GM10248 (cell line): ENCODE results near the gene PTK7.

Source experiments
- CTCF ChIA-PET: fragments of 300-600 bp; sonication (Branson Sonifier 250); formaldehyde crosslinking; extraction: SDS; loops from one replicate; lab custom pipeline; 2021; ENCODE audit warnings: antibody characterized with exemption; lab: Yijun Ruan, JAX
- POLR2A ChIA-PET: fragments of 350-650 bp; sonication (Branson Sonifier 250); formaldehyde crosslinking; extraction: SDS; loops from one replicate; lab custom pipeline; 2020; ENCODE audit warnings: antibody characterized with exemption; lab: Yijun Ruan, JAX
- DNase-seq: peaks from one replicate; pipeline ENCODE4 v3.0.0; 2012; ENCODE audit errors: extremely low spot score
- CTCF ChIP-seq: IDR thresholded peaks from 2 replicates; pipeline ENCODE4 v1.5.1; 2012; ENCODE audit warnings: mild to moderate bottlenecking, low read depth; ENCODE audit errors: extremely low read depth, missing control alignments, control extremely low read depth

PTK7 gene

DNA sequence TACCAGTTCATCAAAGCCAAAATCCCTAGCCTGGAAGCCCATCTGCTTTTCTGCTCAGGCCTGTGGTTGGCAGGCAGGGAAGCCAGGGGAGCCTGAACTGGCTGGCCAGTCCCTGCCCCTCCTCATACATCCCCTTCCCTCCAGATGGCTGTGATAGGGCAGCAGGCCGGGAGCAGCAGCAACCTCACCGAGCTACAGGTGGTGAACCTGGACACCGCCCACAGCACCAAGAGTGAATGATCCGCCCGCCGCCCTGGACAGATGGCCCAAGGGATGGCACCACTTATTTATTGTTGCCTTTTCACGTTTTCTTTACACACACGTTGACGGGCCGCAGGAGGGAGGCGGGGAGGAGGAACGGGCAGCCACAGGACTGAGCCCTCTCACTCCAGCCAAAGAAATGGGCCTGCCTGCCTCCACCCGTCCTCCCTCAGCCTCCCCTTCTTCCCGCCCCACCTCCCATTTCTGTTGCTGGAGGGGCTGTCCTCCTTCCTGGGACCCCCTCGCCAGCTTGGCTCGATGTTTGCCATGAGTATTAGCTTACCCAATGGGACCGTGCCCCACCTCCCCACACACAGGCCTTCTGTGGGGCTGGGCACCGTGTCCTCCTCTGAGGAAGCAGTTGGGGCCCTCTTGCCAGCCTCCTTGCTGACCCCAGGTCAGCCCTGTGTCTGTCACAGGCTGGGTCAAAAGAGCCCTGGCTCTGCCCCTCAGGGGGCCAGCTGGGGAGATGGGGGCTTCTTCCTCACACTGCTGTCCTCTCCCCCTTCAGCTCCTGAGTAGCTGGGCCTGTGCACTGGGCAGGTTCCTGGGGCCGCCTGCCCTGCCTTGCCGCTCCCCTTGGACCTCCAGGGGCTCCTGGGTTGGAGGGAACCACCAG, 103.1 kb downstream of the PTK7 start:
- no peak for TF ChIP-seq CTCF
- POLR2A ChIA-PET, result interaction anchor here (0.6 kb wide), 1 partner anchor 410 kb away, joined by 7 read pairs; no protein-coding TSS in a partner anchor
- DNase-seq, result no peak
- CTCF ChIA-PET, result no interaction called here

- CTCF ChIA-PET, result interaction anchor here (0.8 kb wide), 2 partner anchors 9 to 36 kb away, joined by 3 to 4 read pairs; no protein-coding TSS in a partner anchor
- DNase-seq, result no peak
- POLR2A ChIA-PET, result interaction anchor here (0.6 kb wide), 2 partner anchors 264 to 411 kb away, joined by 5 to 7 read pairs; no protein-coding TSS in a partner anchor
- no peak for TF ChIP-seq CTCF
These were observed 103.9 kb downstream of the PTK7 start for GRCh38 chr6:43180058-43180457.

DNA sequence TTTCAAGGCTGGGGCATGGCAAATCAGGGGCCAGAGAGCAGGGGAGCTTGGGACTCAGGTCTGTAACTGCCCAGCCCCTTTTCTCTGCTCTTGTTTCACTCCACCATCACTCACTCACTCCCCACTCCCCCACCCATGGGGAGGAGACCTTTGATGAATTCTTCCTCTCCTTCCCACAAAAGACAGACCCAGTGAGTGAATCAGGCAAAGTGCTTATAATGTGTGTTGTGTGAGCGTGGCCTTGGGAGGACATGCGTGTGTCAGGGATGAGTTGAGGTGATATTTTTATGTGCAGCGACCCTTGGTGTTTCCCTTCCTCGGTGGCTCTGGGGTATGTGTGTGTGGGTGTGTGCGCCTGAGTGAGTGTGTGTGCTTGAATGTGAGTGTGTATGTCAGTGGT, 104.9 kb downstream of the PTK7 start:
- DNase-seq, result no peak
- ChIA-PET CTCF (no interaction called here), POLR2A (interaction anchor here (0.6 kb wide), 1 partner anchor 185 kb away, joined by 3 read pairs; no protein-coding TSS in a partner anchor)
- no peak for TF ChIP-seq CTCF

DNA sequence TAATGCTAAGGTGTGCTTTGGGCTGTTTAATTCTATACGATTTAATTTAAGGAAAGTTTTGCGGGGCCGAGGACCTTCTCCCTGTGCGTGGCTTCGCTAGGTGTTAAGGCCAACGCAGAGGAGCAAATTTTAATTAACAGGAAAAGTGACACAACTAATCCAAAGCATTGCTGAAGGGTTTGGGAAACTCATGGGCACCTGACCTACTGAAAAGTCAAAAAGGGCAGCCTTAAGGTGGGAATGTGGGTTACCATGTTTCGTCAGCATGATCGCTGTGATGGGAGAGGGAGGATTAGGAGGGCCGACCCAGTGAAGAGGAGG, 105.5 kb downstream of the PTK7 start:
- TF ChIP-seq CTCF, result no peak
- DNase-seq, result no peak
- ChIA-PET CTCF (interaction anchor here (0.8 to 1.0 kb wide), 3 partner anchors 11 to 47 kb away, joined by 3 read pairs; partner anchors contain the start of genes DNPH1 and SRF), POLR2A (interaction anchor here (0.6 to 1.0 kb wide), 2 partner anchors 43 to 186 kb away, joined by 3 read pairs; no protein-coding TSS in a partner anchor)

DNA sequence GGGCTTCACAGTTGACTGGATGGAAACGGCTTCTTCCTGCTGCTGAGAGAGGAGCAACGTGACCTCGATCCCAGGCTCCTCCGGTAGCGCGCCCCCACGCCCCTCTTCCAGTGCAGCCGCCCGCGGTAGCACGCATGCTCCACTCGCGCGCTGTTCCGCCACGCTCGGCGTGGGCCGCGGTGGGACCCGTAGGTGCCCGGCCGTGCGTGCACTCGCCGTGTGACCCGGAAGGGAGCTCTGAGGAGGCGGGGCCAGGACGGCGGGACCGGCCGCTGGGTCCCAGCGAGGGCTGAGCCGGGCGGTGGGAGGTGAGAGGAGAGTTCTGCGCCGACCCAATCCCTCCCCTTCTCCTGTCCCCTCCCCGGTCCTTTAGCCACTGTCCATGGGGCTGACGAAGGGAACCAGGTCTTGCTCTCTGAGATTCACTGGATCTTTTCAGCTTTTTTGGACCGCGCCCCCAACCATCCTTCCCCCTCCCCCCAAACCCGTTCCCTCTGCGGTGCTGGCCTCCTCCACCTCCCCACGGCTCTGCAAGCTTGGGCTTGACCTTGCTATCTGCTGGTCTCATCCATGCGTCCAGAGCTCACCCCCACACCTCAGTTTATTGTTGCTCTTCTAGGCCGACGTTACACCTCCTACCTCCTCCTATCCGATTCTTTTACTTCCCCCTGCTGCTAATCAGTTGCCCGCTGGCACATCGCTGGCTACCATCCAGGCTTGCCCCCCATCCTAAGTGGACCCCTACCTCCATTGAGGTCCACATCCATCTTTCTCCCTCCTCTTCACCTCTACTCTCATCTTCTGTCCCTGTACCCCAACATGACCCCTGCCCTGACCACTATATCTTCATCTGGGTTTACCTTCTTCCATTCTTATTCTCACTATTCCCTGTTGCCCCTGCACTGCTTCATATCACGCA, 106.1 kb downstream of the PTK7 start, which contains the start of gene CUL9:
CUL9 (plus strand) TSS at position 255 of the 919 bp plus-strand sequence. CDS start 2,115 bp downstream, outside the sequence.
- TF ChIP-seq CTCF, result no peak
- ChIA-PET POLR2A (interaction anchor here (0.6 to 1.0 kb wide), 3 partner anchors 42 to 186 kb away, joined by 3 to 7 read pairs (median 3); no protein-coding TSS in a partner anchor), CTCF (interaction anchor here (0.6 to 1.3 kb wide), 7 partner anchors 9 to 113 kb away, joined by 3 read pairs; partner anchors contain the start of genes DNPH1 and SRF)
- DNase-seq, result peak; percentile 94
